Smooth muscle cell (in vitro differentiated cells): ENCODE data around the gene SNRPD3. TPM values are rescaled to one million over a fixed set of nuclear protein-coding genes. Genes with fewer than 3 reads are reported as not detected.

Source experiments
- DNase-seq: peaks from one replicate; lab custom pipeline; 2025; ENCODE audit not compliant: unreplicated experiment; lab: John Stamatoyannopoulos, UW
- H2AFZ ChIP-seq: fragments of 200-600 bp; sonication (generic); 2 replicates; pipeline ENCODE4 v1.6.0; 2016; ENCODE audit warnings: antibody characterized with exemption, low read depth, mild to moderate bottlenecking
- H3F3A ChIP-seq: fragments of 200-600 bp; sonication (generic); 2 replicates; pipeline ENCODE4 v1.6.0; 2017; ENCODE audit warnings: antibody characterized with exemption, low read depth
- H3K27ac ChIP-seq: fragments of 200-600 bp; sonication (generic); 2 replicates; pipeline ENCODE4 v1.5.1; 2016; ENCODE audit warnings: low read depth, mild to moderate bottlenecking
- H3K27me3 ChIP-seq: fragments of 200-600 bp; sonication (generic); 2 replicates; pipeline ENCODE4 v1.6.1; 2016; ENCODE audit warnings: low read depth, mild to moderate bottlenecking
- H3K36me3 ChIP-seq: fragments of 200-600 bp; sonication (generic); 2 replicates; pipeline ENCODE4 v1.5.1; 2016; ENCODE audit warnings: low read depth
- H3K4me1 ChIP-seq: fragments of 200-600 bp; sonication (generic); 2 replicates; pipeline ENCODE4 v1.5.1; 2016; ENCODE audit warnings: low read depth
- H3K4me2 ChIP-seq: fragments of 200-600 bp; sonication (generic); 2 replicates; pipeline ENCODE4 v1.6.0; 2016; ENCODE audit warnings: mild to moderate bottlenecking
- H3K4me3 ChIP-seq: fragments of 200-600 bp; sonication (generic); 2 replicates; pipeline ENCODE4 v1.5.1; 2016; ENCODE audit warnings: mild to moderate bottlenecking
- H3K79me2 ChIP-seq: fragments of 200-600 bp; sonication (generic); 2 replicates; pipeline ENCODE4 v1.6.0; 2016; ENCODE audit warnings: low read depth, mild to moderate bottlenecking
- H3K9ac ChIP-seq: fragments of 200-600 bp; sonication (generic); 2 replicates; pipeline ENCODE4 v1.6.0; 2016; ENCODE audit warnings: low read depth
- H3K9me3 ChIP-seq: fragments of 200-600 bp; sonication (generic); replicated peaks from 2 replicates; pipeline ENCODE4 v1.5.1; 2016; ENCODE audit warnings: low read depth
- H4K20me1 ChIP-seq: fragments of 200-600 bp; sonication (generic); 2 replicates; pipeline ENCODE4 v1.6.0; 2016; ENCODE audit warnings: low read depth
- CTCF ChIP-seq: fragments of 200-600 bp; sonication (generic); IDR thresholded peaks from 2 replicates; pipeline ENCODE4 v1.5.1; 2017; ENCODE audit warnings: borderline replicate concordance, mild to moderate bottlenecking, antibody characterized with exemption; ENCODE audit not compliant: insufficient read depth, poor library complexity, severe bottlenecking
- WGBS: methylation state at CpG from one replicate; pipeline ENCODE4 v1.1.7; 2016; ENCODE audit warnings: low lambda C conversion rate; 5-methylcytosine and 5-hydroxymethylcytosine counted together
- polyA plus RNA-seq: library from polyadenylated mRNA; unstranded; fragments of >200 nt; fragmentation: Nextera tagmentation; extraction: Ambion mirVana; gene quantifications from 2 replicates; pipeline ENCODE4 v1.2.1, GENCODE V29; 2016
- total RNA-seq: library from RNA; depleted of rRNA; stranded (reverse); fragments of >200 nt; gene quantifications from 2 replicates; pipeline ENCODE4 v1.2.3, GENCODE V29; 2014

SNRPD3 gene
- total and polyA plus RNA-seq, 2 experiments from 2014 or later = 97.6 to 114 TPM

GRCh38 chr22:24543679-24544243 is 12.0 kb upstream of the SNRPD3 start:
- DNase-seq = no peak
- no peaks in the 10 kb centered on the region for H3K9me3 ChIP-seq
- H3K36me3 ChIP-seq = no peaks in the 10 kb centered on the region
- 96% methylated on average over 11 of the region's 11 CpGs for WGBS
- no peak overlapping the region for H3K4me2 ChIP-seq
- H3K9ac ChIP-seq = no peak overlapping the region
- no peak overlapping the region for H2AFZ ChIP-seq
- no peak overlapping the region for H3K4me3 ChIP-seq
- no peak overlapping the region for H3K27ac ChIP-seq
- H3K4me1 ChIP-seq = no peaks in the 10 kb centered on the region
- H3K27me3 ChIP-seq = no peaks in the 10 kb centered on the region
- H4K20me1 ChIP-seq = peaks cover 19% of the 10 kb centered on the region
- H3F3A ChIP-seq = no peaks in the 10 kb centered on the region
- peaks cover 5% of the 10 kb centered on the region for H3K79me2 ChIP-seq
- TF ChIP-seq CTCF = no peak

GRCh38 chr22:24548812-24549211 is 7.0 kb upstream of the SNRPD3 start:
- no peak overlapping the region for H3K27ac ChIP-seq
- H2AFZ ChIP-seq = no peak overlapping the region
- no peak overlapping the region for H3K4me2 ChIP-seq
- no peak overlapping the region for H3K9ac ChIP-seq
- H3K27me3 ChIP-seq = no peaks in the 10 kb centered on the region
- peaks cover 57% of the 10 kb centered on the region for H4K20me1 ChIP-seq
- TF ChIP-seq CTCF = no peak
- H3F3A ChIP-seq = no peaks in the 10 kb centered on the region
- 93% methylated on average over 4 of the region's 4 CpGs for WGBS
- no peaks in the 10 kb centered on the region for H3K36me3 ChIP-seq
- no peaks in the 10 kb centered on the region for H3K9me3 ChIP-seq
- peaks cover 49% of the 10 kb centered on the region for H3K79me2 ChIP-seq
- DNase-seq = no peak
- H3K4me3 ChIP-seq = no peak overlapping the region
- H3K4me1 ChIP-seq = peaks cover 3% of the 10 kb centered on the region

GRCh38 chr22:24550028-24550901 is 5.5 kb upstream of the SNRPD3 start:
- H3K4me2 ChIP-seq = no peak overlapping the region
- H3K27ac ChIP-seq = no peak overlapping the region
- no peak overlapping the region for H3K9ac ChIP-seq
- H3K79me2 ChIP-seq = peaks cover 54% of the 10 kb centered on the region
- peaks cover 61% of the 10 kb centered on the region for H4K20me1 ChIP-seq
- no peaks in the 10 kb centered on the region for H3F3A ChIP-seq
- peaks cover 7% of the 10 kb centered on the region for H3K4me1 ChIP-seq
- H3K9me3 ChIP-seq = no peaks in the 10 kb centered on the region
- no peaks in the 10 kb centered on the region for H3K36me3 ChIP-seq
- H3K27me3 ChIP-seq = no peaks in the 10 kb centered on the region
- WGBS = 93% methylated on average over 8 of the region's 8 CpGs
- no peak overlapping the region for H3K4me3 ChIP-seq
- no peak for DNase-seq
- TF ChIP-seq CTCF = no peak
- H2AFZ ChIP-seq = no peak overlapping the region
